NCI-H446 (cell line): ENCODE results near the gene ESPNL.

Experiments used
- DNase-seq, 2 experiments: peaks; one replicate each; lab custom pipeline; 2025; lab: John Stamatoyannopoulos, UW

Gene ESPNL

GRCh38 chr2:238142382-238143205, 42.5 kb downstream of the ESPNL start:
- DNase-seq: no peak

GRCh38 chr2:238143239-238143951, 43.3 kb downstream of the ESPNL start:
- peak; percentile 10 to 63 for DNase-seq

GRCh38 chr2:238144262-238144661, 44.1 kb downstream of the ESPNL start:
- DNase-seq: no peak

GRCh38 chr2:238145046-238145445, 44.9 kb downstream of the ESPNL start:
- DNase-seq: no peak

GRCh38 chr2:238145851-238146250, 45.7 kb downstream of the ESPNL start:
- no peak for DNase-seq

GRCh38 chr2:238146884-238147544, 46.9 kb downstream of the ESPNL start:
- no peak for DNase-seq

- DNase-seq: no peak
Measured at GRCh38 chr2:238148981-238149380, 48.8 kb downstream of the ESPNL start.

- DNase-seq: no peak
Measured at GRCh38 chr2:238149841-238150572, 49.9 kb downstream of the ESPNL start.

GRCh38 chr2:238150686-238151085, 50.5 kb downstream of the ESPNL start:
- no peak for DNase-seq

GRCh38 chr2:238151205-238151604, 51.1 kb downstream of the ESPNL start:
- no peak for DNase-seq

- DNase-seq: no peak
Measured at GRCh38 chr2:238151628-238152235, 51.6 kb downstream of the ESPNL start.

- no peak for DNase-seq
Measured at GRCh38 chr2:238152771-238153688, 52.9 kb downstream of the ESPNL start.

- DNase-seq: no peak
Measured at GRCh38 chr2:238154570-238154969, 54.4 kb downstream of the ESPNL start.

GRCh38 chr2:238155051-238155760, 55.1 kb downstream of the ESPNL start:
- no peak for DNase-seq

- DNase-seq: no peak
Measured at GRCh38 chr2:238155761-238156694, 55.9 kb downstream of the ESPNL start.

GRCh38 chr2:238157506-238158017, 57.4 kb downstream of the ESPNL start:
- no peak for DNase-seq

- DNase-seq: no peak
Measured at GRCh38 chr2:238158018-238158508, 57.9 kb downstream of the ESPNL start.

GRCh38 chr2:238158509-238159070, 58.5 kb downstream of the ESPNL start, which contains the start of gene ERFE:
ERFE (plus strand) TSS chr2:238158970; CDS start chr2:238159008, 38 bp downstream.
- DNase-seq: peak in 1 of 2 experiments; percentile 45
